Stimulated activated CD4-positive, alpha-beta T cell treated with anti-CD3 and anti-CD28 coated beads, Interleukin-2, amount 100 ng/mL, for 24 hours (primary cell): ENCODE measurements around the gene COA5.

ENCODE experiments used
- DNase-seq, 2 donors: peaks; one replicate each; pipeline ENCODE4 v3.0.0-alpha.2; 2020

The COA5 gene

DNA sequence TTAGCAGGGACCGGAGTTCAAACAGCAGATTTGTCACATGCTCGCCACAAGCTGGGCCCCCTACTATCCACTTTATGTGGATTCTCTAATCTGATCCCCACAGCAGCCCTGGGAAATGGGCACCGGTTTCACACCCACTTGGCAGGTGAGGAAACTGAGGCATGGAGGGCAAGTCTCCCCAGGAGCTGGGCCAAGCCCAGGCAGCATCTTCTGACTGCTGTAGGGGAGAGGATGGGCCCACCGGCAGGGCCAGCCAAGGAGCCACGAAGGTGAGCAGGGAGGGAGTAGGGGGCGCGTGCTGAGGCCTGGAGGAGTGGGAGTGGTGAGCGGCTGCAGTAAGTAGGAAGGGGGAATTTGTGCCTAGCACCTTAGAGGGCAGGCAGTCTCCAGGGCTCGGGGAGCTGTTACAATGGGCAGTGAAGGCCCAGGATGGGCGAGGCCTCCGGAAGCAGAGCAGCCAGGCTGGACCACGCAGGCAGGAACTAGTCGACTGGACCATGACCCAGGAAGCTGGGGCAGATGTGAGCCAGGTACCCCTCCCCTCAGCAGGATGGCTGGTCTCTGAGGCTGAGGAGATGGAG lies 37.1 kb downstream of the COA5 start:
- DNase-seq: no peak

GRCh38 chr2:98570356-98570755 lies 38.0 kb downstream of the COA5 start:
- DNase-seq: no peak

GRCh38 chr2:98569915-98570314 lies 38.4 kb downstream of the COA5 start:
- no peak for DNase-seq

DNA sequence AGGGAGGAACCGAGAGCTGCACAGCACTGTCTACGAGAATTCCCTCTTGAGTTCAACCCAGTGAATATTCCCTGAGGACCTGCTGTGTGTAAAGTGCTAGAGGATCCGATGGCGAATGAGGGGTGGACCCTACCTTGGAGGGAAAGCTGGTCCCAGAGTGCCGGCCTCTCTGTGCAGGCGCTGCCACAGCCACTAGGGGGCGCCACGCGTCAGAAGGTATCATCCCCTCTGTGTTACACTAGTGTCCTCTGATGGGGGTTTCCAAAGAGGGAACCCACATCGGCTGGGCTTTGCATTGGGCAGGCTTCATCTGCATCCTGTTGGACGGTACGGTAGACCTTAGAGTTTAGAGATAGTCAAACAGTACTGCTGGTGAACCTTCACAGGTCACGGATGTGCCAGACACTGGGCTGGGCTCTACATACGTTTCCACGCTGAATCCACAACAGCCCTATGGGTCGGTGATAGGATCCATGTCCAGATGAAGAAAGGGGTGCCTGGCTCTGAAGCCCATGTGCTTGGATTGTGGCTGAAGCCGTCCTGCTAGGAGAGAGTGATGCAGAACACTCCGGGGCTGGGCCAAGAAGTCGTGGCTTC lies 39.0 kb downstream of the COA5 start:
- peak; percentile 80 to 83 for DNase-seq

GRCh38 chr2:98568161-98568956 lies 40.0 kb downstream of the COA5 start:
- no peak for DNase-seq

DNA sequence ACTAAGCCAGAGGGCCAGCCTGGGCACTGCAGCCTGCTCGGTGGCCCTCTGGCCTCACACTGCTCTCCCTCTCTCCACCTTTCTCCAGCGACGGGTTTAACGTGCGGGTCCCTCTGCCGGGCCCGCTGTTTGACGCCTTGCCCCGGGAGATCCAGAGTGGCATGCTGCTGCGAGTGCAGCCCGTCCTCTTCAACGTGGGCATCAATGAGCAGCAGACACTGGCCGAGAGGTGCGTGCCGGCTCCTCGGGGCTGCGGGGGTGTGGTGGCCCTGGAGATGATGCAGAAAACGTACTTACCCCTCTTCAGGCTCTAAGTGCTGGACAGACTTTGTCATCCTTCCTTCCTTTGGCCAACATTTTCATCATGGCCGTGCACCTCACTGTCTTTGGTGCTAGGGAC lies 42.4 kb downstream of the COA5 start:
- no peak for DNase-seq

DNA sequence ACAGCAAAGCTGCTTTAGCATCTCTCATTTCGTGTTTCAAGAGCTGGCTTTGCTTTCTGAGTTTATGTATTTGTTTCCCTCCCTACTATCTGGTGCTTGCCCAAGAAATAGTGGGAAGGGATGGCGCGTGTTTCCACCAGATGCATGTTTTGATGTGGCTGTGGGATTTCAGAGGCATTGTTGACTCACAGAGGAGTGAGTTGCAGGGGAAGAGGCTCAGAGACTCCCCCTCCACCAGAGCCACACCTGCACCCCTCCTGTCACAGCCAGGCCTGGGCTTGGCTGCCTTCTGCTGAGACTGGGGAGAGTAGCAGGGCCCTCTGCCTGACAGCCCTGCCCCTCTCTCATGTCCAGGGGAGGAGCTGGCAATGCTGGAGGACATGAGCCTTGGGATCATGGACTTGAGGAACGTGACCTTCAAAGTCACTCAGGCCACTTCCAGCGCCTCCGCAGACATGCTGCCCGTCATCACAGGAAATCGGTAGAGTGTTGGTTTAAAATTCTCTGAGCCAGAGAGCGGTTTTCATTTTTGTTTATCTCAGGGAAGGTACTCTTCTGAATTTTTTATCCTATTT lies 42.9 kb downstream of the COA5 start:
- DNase-seq: no peak

DNA sequence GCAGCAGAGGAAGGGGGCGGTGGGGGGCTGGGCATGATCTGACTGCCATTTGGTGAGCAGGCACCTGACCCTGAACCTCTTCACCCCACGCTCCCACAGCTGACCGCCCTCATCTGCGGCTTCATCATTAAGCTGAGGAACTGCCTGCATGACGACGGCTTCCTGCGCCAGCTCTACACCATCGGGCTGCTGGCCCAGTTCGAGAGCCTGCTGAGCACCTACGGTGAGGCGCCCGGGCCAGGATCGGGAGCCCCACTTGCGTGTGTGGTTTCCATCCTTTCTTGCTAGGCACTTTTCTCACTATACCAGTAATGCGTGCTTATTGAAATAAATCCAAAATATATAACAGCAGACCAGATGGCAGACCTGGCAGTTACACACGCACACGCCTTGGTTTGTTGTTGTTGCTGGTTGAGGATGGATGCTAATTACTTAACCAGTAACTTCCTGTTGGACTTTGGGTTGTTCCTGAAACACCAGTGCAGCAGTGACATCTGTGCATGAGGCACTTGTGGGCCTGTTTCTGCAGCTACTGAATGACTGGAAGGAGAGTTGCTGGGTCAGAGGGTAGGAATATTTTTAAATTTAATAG lies 43.7 kb downstream of the COA5 start:
- no peak for DNase-seq

- no peak for DNase-seq
These were observed 44.9 kb downstream of the COA5 start for GRCh38 chr2:98563394-98563793.

GRCh38 chr2:98561902-98562695 lies 46.2 kb downstream of the COA5 start:
- no peak for DNase-seq

GRCh38 chr2:98561018-98561417 lies 47.3 kb downstream of the COA5 start:
- no peak for DNase-seq

- no peak for DNase-seq
These were observed 48.0 kb downstream of the COA5 start for GRCh38 chr2:98560256-98560771.

DNA sequence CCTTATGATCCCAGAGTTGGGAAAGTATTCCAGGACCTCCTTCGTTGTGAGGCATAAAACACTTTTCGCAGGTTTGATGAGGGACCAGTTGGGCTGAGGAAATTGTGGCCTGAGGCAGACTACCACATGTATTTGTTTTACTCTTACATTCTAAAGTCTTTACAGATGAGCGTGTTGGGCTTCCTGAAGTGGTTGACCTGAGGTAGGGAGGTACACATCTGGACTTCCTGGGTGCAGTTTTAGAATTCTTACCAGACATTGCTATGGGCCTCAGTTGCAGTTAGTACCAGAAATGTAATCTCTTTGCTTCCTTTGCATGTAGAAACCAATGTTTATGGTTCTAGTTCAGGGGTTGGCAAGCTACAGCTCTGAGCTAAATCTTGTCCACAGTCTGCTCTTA lies 48.7 kb downstream of the COA5 start:
- no peak for DNase-seq

DNA sequence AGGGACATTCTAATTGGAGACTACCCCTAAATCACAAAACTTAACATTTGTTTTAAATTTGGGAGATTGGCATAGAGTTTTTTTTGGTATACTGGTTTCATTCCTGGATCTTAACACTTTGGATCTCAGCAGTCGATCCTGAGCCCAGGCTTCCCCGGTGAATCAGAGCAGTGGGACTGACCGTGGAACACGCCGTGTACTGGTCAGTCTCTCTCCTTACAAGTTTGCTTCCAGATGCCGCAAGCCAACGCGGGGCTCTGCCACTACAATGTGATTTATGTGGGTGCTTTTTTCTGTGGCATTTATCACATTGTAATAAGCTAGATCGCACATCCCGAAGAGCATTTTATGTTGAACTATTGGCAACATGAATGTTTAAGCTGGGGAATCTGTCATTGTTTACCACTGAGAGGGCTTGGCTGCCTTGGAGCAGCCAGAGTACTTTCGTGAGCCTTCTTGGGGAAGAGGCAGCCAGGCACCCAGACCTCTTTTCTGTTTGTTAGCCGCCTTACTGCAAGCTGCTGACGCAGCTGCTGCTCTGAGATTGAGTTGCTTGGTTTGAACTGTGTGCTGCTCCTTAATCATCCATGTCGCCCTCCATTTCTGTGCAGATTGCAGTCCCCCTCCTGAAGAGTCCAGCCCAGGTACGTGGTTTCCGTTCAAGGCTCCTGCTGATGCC lies 49.3 kb downstream of the COA5 start:
- DNase-seq: no peak

- no peak for DNase-seq
These were observed 51.8 kb downstream of the COA5 start for GRCh38 chr2:98556344-98557033.

DNA sequence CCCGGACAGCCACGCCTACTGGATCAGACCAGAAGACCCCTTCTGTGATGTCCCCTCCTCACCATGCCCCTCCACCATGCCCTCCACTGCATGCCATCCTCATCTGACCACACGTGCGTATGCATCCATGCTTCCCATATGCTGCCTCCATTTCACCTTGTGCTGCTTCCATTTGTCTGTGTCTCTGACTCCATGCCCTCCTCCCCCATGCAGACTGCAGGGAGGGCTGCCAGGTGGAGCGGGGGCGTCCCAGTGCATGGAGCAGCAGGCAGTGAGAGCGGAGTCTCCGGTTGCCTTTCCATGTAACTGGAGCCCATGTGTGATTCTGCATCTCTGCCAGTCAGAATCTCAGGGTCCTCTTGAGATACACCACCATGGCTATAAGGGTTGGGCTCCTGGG lies 52.6 kb downstream of the COA5 start:
- DNase-seq: no peak

DNA sequence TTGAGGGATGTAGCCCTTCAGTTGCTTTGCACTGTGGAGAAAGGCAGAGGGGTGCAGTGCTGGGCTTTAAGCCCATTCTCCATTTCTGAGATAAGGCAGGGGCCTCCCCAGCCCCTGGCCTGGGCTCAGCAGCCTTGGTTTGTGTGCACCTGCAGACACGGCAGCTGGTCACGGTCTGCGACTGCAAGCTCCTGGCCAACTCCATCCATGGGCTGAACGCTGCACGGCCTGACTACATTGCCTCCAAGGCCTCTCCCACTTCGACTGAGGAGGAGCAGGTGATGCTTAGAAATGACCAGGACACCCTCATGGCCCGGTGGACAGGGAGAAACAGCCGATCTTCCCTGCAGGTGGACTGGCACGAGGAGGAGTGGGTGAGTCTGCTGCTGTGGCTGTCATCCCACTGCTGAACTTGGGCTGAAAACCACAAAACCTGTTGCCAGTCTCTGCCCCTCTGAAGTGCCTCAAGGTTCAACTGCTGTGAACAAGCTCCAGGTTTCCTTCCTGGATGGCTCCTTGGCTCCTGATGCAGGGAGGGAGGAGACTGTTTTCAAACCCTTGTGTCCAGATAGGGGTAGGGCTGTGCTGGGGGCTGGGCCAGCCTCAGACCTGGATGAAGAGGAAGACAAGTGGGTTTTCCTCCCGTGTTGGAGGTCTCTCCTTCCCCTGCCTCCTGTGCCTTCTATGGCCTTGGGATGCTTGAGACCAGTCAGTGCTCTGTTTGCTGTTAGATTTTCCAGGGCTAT lies 54.0 kb downstream of the COA5 start:
- DNase-seq: no peak

GRCh38 chr2:98552499-98553179 lies 55.7 kb downstream of the COA5 start:
- no peak for DNase-seq

DNA sequence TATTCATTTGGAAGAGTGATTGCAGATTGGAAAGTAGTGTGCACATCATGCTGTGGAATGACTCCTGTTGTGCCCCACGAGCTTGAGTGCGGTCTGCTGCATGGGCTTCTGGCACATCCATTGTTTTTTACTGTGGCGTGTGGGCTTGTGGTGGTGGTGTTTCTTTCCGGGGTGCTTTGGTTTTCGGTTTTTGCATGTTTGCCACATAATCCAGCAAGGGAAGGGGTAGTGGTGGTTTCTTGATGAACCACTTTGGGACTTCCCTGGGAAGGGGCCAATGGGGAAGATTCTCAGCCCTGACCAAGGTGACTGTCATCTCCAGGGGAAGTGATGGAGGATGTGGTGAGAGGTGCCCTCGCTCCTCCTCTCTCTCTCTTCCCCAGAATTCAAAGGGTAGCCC lies 57.0 kb downstream of the COA5 start:
- peak; percentile 27 to 42 for DNase-seq

DNA sequence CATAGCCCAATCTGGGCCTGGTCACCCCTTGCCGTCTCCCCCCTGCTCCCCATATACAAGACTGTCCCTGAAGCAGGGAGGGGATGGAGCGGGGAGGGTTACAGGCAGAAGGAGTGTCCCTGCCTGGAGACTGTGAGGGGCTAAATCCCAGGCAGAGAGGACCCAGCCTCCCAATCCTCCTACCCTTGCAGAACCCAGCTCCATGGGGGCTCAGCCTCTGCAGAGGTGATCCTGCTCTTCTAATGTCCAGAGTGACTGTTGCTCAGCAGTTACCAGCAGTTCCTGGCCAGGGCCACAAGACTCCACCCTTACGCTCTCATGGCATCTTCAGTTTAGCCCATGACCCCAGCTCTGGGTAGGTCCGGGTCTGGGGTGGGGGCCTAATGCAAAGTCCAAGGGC lies 58.1 kb downstream of the COA5 start:
- no peak for DNase-seq
